Measurements from ENCODE around the gene AFAP1.
"Not testable (repeated sequence)": the region's sequence is repeated elsewhere in the genome, so short reads cannot be mapped to it uniquely, and the experiment has no call there.

Gene AFAP1

DNA sequence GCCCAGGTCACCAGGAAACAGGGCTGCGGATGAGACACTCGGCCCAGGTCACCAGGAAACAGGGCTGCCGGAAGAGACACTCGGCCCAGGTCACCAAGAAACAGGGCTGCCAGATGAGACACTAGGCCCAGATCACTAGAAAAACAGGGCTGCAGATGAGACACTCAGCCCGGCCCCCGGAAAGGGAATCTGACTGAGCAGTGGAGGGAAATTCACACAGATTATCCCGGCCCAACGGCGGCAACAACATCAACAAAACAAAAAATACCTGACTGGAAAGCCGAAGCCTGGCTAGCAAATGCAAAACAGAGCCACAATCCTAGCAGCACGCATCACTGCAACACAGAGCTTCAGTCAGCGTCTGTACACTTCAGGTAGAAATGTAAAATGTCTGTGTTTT lies 20.7 kb downstream of the AFAP1 start:
- H3K9ac ChIP-seq: no peak overlapping the region
- H4K20me1 ChIP-seq (ENCODE audit: insufficient read depth): no peaks in the 10 kb centered on the region
- H3K4me3 ChIP-seq (IDR thresholded peaks at IDR 0.05; ENCODE audit: insufficient read depth, low read depth, low read length): no peak overlapping the region
- no peak overlapping the region for H3K27ac ChIP-seq
- TF ChIP-seq, protein P1, sequence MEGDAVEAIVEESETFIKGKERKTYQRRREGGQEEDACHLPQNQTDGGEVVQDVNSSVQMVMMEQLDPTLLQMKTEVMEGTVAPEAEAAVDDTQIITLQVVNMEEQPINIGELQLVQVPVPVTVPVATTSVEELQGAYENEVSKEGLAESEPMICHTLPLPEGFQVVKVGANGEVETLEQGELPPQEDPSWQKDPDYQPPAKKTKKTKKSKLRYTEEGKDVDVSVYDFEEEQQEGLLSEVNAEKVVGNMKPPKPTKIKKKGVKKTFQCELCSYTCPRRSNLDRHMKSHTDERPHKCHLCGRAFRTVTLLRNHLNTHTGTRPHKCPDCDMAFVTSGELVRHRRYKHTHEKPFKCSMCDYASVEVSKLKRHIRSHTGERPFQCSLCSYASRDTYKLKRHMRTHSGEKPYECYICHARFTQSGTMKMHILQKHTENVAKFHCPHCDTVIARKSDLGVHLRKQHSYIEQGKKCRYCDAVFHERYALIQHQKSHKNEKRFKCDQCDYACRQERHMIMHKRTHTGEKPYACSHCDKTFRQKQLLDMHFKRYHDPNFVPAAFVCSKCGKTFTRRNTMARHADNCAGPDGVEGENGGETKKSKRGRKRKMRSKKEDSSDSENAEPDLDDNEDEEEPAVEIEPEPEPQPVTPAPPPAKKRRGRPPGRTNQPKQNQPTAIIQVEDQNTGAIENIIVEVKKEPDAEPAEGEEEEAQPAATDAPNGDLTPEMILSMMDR (conservative IDR thresholded peaks at IDR 0.05; ENCODE audit: low read depth, low read length): no peak
- H2AFZ ChIP-seq (ENCODE audit: low read depth): no peak overlapping the region
- no peak overlapping the region for H3K4me2 ChIP-seq
- H3K36me3 ChIP-seq (ENCODE audit: insufficient read depth): no peaks in the 10 kb centered on the region
- H3K27me3 ChIP-seq (ENCODE audit: insufficient read depth, low read depth): no peaks in the 10 kb centered on the region
- no peaks in the 10 kb centered on the region for H3K4me1 ChIP-seq (ENCODE audit: low read depth, poor library complexity, severe bottlenecking)
- H3K79me2 ChIP-seq (ENCODE audit: insufficient read depth, low read depth): no peaks in the 10 kb centered on the region

DNA sequence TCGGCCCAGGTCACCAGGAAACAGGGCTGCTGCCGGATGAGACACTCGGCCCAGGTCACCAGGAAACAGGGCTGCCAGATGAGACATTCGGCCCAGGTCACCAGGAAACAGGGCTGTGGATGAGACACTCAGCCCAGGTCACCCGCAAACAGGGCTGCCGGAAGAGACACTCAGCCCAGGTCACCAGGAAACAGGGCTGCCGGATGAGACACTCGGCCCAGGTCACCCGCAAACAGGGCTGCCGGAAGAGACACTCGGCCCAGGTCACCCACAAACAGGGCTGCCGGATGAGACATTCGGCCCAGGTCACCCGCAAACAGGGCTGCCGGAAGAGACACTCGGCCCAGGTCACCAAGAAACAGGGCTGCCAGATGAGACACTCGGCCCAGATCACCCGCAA lies 21.5 kb downstream of the AFAP1 start:
- H3K4me2 ChIP-seq; H3K4me3 ChIP-seq (IDR thresholded peaks at IDR 0.05; ENCODE audit: insufficient read depth, low read depth, low read length); H3K27ac ChIP-seq; H4K20me1 ChIP-seq (ENCODE audit: insufficient read depth); H3K4me1 ChIP-seq (ENCODE audit: low read depth, poor library complexity, severe bottlenecking); H3K36me3 ChIP-seq (ENCODE audit: insufficient read depth); H3K27me3 ChIP-seq (ENCODE audit: insufficient read depth, low read depth); H2AFZ ChIP-seq (ENCODE audit: low read depth); H3K79me2 ChIP-seq (ENCODE audit: insufficient read depth, low read depth); H3K9ac ChIP-seq: not testable (repeated sequence)

DNA sequence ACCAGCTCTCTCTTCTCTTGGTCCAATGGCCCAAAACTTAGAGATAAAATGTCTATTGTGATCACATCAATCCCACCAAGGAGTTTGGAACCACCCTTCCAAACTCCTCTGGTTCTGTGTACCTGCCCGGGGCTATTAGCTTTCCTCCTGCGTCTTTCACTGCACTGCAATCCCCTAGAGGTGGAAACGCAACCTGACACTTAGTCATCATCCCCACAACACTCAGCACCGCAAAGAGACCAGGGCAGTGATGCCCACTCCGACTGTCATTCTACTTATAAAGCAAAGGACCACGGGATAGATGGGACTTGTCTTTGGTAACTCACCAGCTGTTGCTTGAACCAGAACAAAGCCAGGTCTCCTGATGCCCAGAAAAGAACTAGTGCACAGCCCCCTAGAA lies 22.0 kb downstream of the AFAP1 start:
- no peak overlapping the region for H3K9ac ChIP-seq
- no peak overlapping the region for H3K4me3 ChIP-seq (IDR thresholded peaks at IDR 0.05; ENCODE audit: insufficient read depth, low read depth, low read length)
- no peaks in the 10 kb centered on the region for H4K20me1 ChIP-seq (ENCODE audit: insufficient read depth)
- TF ChIP-seq, protein P1 (conservative IDR thresholded peaks at IDR 0.05; ENCODE audit: low read depth, low read length): no peak
- no peak overlapping the region for H3K4me2 ChIP-seq
- no peaks in the 10 kb centered on the region for H3K27me3 ChIP-seq (ENCODE audit: insufficient read depth, low read depth)
- H3K36me3 ChIP-seq (ENCODE audit: insufficient read depth): no peaks in the 10 kb centered on the region
- H3K4me1 ChIP-seq (ENCODE audit: low read depth, poor library complexity, severe bottlenecking): no peaks in the 10 kb centered on the region
- H3K79me2 ChIP-seq (ENCODE audit: insufficient read depth, low read depth): no peaks in the 10 kb centered on the region
- no peak overlapping the region for H2AFZ ChIP-seq (ENCODE audit: low read depth)
- no peak overlapping the region for H3K27ac ChIP-seq

DNA sequence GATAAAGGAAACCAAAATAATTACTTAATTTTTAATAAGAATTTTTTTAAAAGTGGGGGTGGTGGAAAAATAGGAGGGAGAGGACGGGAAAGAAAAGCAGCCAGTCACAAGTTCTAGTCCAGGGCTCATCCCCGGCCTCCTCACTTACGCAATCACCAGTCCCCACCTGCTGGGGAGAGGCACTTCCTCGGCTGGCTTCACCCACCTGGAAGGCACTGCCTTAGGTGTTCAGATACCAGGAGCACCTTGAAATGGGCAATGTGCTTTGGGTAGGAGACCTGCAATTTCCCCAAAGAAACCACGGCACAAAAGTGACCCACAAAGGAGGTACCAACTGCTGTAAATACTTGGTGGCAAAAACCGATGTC lies 23.8 kb downstream of the AFAP1 start:
- H3K4me2 ChIP-seq: no peak overlapping the region
- H3K79me2 ChIP-seq (ENCODE audit: insufficient read depth, low read depth): no peaks in the 10 kb centered on the region
- TF ChIP-seq, protein P1 (conservative IDR thresholded peaks at IDR 0.05; ENCODE audit: low read depth, low read length): no peak
- H3K9ac ChIP-seq: no peak overlapping the region
- no peak overlapping the region for H2AFZ ChIP-seq (ENCODE audit: low read depth)
- H4K20me1 ChIP-seq (ENCODE audit: insufficient read depth): no peaks in the 10 kb centered on the region
- H3K27me3 ChIP-seq (ENCODE audit: insufficient read depth, low read depth): no peaks in the 10 kb centered on the region
- H3K27ac ChIP-seq: no peak overlapping the region
- H3K4me1 ChIP-seq (ENCODE audit: low read depth, poor library complexity, severe bottlenecking): no peaks in the 10 kb centered on the region
- no peak overlapping the region for H3K4me3 ChIP-seq (IDR thresholded peaks at IDR 0.05; ENCODE audit: insufficient read depth, low read depth, low read length)
- no peaks in the 10 kb centered on the region for H3K36me3 ChIP-seq (ENCODE audit: insufficient read depth)

DNA sequence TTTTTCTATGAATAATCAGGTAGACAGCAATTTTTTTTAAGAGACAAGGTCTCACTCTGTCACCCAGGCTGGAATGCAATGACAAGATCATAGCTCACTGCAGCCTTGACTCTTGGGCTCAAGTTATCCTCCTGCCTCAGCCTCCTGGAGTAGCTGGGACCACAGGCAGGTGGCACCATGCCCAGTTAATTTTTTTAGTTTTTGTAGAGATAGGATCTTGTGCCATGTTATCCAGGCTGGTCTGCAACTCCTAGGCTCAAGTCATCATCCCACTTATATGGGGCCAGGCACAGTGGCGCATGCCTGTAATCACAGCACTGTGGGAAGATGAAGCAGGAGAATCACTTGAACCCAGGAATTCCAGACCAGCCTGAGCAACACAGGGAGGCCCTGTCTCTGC lies 26.8 kb downstream of the AFAP1 start:
- Histone ChIP-seq H3K4me2 (no peak overlapping the region), H3K9ac (no peak overlapping the region), H3K4me1 (ENCODE audit: low read depth, poor library complexity, severe bottlenecking) (no peaks in the 10 kb centered on the region), H3K4me3 (IDR thresholded peaks at IDR 0.05; ENCODE audit: insufficient read depth, low read depth, low read length) (no peak overlapping the region), H3K27me3 (ENCODE audit: insufficient read depth, low read depth) (no peaks in the 10 kb centered on the region), H2AFZ (ENCODE audit: low read depth) (no peak overlapping the region), H3K36me3 (ENCODE audit: insufficient read depth) (no peaks in the 10 kb centered on the region), H3K79me2 (ENCODE audit: insufficient read depth, low read depth) (no peaks in the 10 kb centered on the region), H3K27ac (no peak overlapping the region), H4K20me1 (ENCODE audit: insufficient read depth) (no peaks in the 10 kb centered on the region)
- TF ChIP-seq, protein P1 (conservative IDR thresholded peaks at IDR 0.05; ENCODE audit: low read depth, low read length): no peak
